K562 (cell line): Measurements from ENCODE around the gene FSTL4. TPM values are rescaled to one million over a fixed set of nuclear protein-coding genes. Genes with fewer than 3 reads are reported as not detected.

Experiments used
- ATAC-seq: fragments of 200-7000 bp; cut with Tn5 transposase; 3 replicates; pipeline ENCODE4 v1.9.1; 2020; ENCODE audit warnings: moderate library complexity
- BruUV-seq: library from RNA; stranded (reverse); fragments of 400-500 nt; replicated peaks from 2 replicates; lab custom pipeline; 2021; lab: Mats Ljungman, UMichigan
- CTCF ChIA-PET: fragments of 300-600 bp; formaldehyde crosslinking; extraction: SDS; loops from one replicate; lab custom pipeline; 2021; ENCODE audit warnings: low intra/inter-chr PET ratio; lab: Yijun Ruan, JAX
- POLR2A ChIA-PET: fragments of 300-600, 350-650 bp; sonication (Branson Sonifier 250); formaldehyde crosslinking; extraction: SDS; loops from one replicate; lab custom pipeline; 2021; ENCODE audit warnings: antibody characterized with exemption, inconsistent platforms; lab: Yijun Ruan, JAX
- DNase-seq, 4 experiments: peaks; one replicate each; pipeline versions ENCODE4 v3.0.0 to v3.0.0-alpha.2; 2011 to 2018; ENCODE audit warnings: low spot score in 3 of 4, mixed read lengths in 3 of 4; ENCODE audit errors: extremely low read depth in 1 of 4
- FAIRE-seq: peaks from 2 replicates; lab custom pipeline; 2011; peaks lifted over from hg19 to GRCh38; lab: Jason Lieb, UNC
- H2AFZ ChIP-seq: 2 replicates; pipeline ENCODE4 v1.6.0; 2011; ENCODE audit warnings: low read depth, low read length, control low read depth, inconsistent platforms
- H3K27ac ChIP-seq: fragments of 200-600 bp; 3 replicates; pipeline ENCODE4 v1.8.0; 2011; ENCODE audit warnings: low read depth, mild to moderate bottlenecking, control low read depth, inconsistent platforms, low read length, moderate library complexity, mixed read lengths; ENCODE audit errors: extremely low read depth
- H3K27me3 ChIP-seq, 2 experiments: fragments of 300-600 bp in 1 of 2; 2 replicates in 1 of 2; 3 replicates in 1 of 2; pipeline versions ENCODE4 v1.6.0 to v1.8.0; 2011; ENCODE audit warnings: inconsistent platforms in 2 of 2, low read length in 2 of 2, mild to moderate bottlenecking in 1 of 2, mixed read lengths in 1 of 2, moderate library complexity in 1 of 2; ENCODE audit not compliant: control insufficient read depth in 2 of 2, insufficient read depth in 2 of 2
- H3K36me3 ChIP-seq: fragments of 300-600 bp; 3 replicates; pipeline ENCODE4 v1.8.0; 2011; ENCODE audit warnings: mild to moderate bottlenecking, low read length, inconsistent platforms; ENCODE audit not compliant: control insufficient read depth, insufficient read depth
- H3K4me1 ChIP-seq, 2 experiments: fragments of 200-600 bp in 1 of 2; replicated peaks in 1 of 2; 2 replicates in 1 of 2; 3 replicates in 1 of 2; pipeline versions ENCODE4 v1.5.1 to v1.8.0; 2011; ENCODE audit warnings: inconsistent platforms in 2 of 2, low read length in 2 of 2, mild to moderate bottlenecking in 1 of 2, mixed read lengths in 1 of 2, moderate library complexity in 1 of 2; ENCODE audit not compliant: control insufficient read depth in 2 of 2, insufficient read depth in 2 of 2
- H3K4me2 ChIP-seq: 2 replicates; pipeline ENCODE4 v1.6.1; 2011; ENCODE audit warnings: low read length, control low read depth, inconsistent platforms, mixed read lengths; ENCODE audit not compliant: insufficient read depth
- H3K4me3 ChIP-seq: fragments of 200-600 bp; sonication (generic), shearing (Covaris generic); 2 replicates; pipeline ENCODE4 v1.5.1; 2016; ENCODE audit warnings: control low read depth, inconsistent platforms
- H3K79me2 ChIP-seq: fragments of 200-600 bp; 3 replicates; pipeline ENCODE4 v1.8.0; 2011; ENCODE audit warnings: low read length, inconsistent platforms; ENCODE audit not compliant: control insufficient read depth, insufficient read depth
- H3K9ac ChIP-seq, 2 experiments: 2 replicates each; pipeline versions ENCODE4 v1.6.0 to v1.6.1; 2011; ENCODE audit warnings: low read depth in 2 of 2, low read length in 2 of 2, control low read depth in 1 of 2, inconsistent platforms in 1 of 2, mild to moderate bottlenecking in 1 of 2, mixed read lengths in 1 of 2; ENCODE audit not compliant: insufficient read depth in 1 of 2
- H3K9me1 ChIP-seq: one replicate; pipeline ENCODE4 v1.6.0; 2011; ENCODE audit warnings: inconsistent platforms, mild to moderate bottlenecking, low read length, moderate library complexity; ENCODE audit not compliant: control insufficient read depth, insufficient read depth
- H3K9me3 ChIP-seq: replicated peaks from 2 replicates; pipeline ENCODE4 v1.5.1; 2011; ENCODE audit warnings: low read depth, low read length, inconsistent platforms; ENCODE audit not compliant: control insufficient read depth, insufficient read depth
- H4K20me1 ChIP-seq: replicated peaks from 2 replicates; pipeline ENCODE4 v1.6.1; 2011; ENCODE audit warnings: low read length, inconsistent platforms, mixed read lengths; ENCODE audit not compliant: control insufficient read depth, insufficient read depth
- CTCF ChIP-seq, 3 experiments: IDR thresholded peaks in 2 of 3; conservative IDR thresholded peaks in 1 of 3; 2 replicates each; pipeline ENCODE4 v1.5.1; 2011 to 2012; ENCODE audit warnings: low read length in 3 of 3, mild to moderate bottlenecking in 3 of 3, control low read depth in 2 of 3, improper control_type of control experiment in 1 of 3, inconsistent platforms in 1 of 3, low read depth in 1 of 3, mixed read lengths in 1 of 3, moderate library complexity in 1 of 3; ENCODE audit not compliant: insufficient read depth in 2 of 3
- POU5F1 ChIP-seq: fragments of 150-350 bp; IDR thresholded peaks from 2 replicates; pipeline ENCODE4 v1.6.1; 2014; ENCODE audit warnings: borderline replicate concordance, low read length, low read depth, mild to moderate bottlenecking; ENCODE audit not compliant: partially characterized antibody
- RAD21 ChIP-seq, 2 experiments: fragments of 250-450 bp in 1 of 2; fragments of 450-650 bp in 1 of 2; sonication (Bioruptor Pico) in 1 of 2; formaldehyde crosslinking in 1 of 2; IDR thresholded peaks in 1 of 2; conservative IDR thresholded peaks in 1 of 2; 2 replicates each; pipeline versions ENCODE4 v1.4.0 to v1.8.0; 2020 to 2022; ENCODE audit warnings: mild to moderate bottlenecking in 2 of 2, moderate library complexity in 1 of 2
- SMC3 ChIP-seq: conservative IDR thresholded peaks from 2 replicates; pipeline ENCODE4 v1.6.1; 2011; ENCODE audit warnings: low read depth, low read length, improper control_type of control experiment; ENCODE audit not compliant: insufficient read depth
- TAF15 ChIP-seq: fragments of 200-400 bp; formaldehyde crosslinking; IDR thresholded peaks from 2 replicates; pipeline ENCODE4 v1.6.1; 2017; ENCODE audit warnings: mild to moderate bottlenecking, low read depth, low read length, moderate library complexity
- XRCC4 ChIP-seq: IDR thresholded peaks from one replicate; pipeline ENCODE4 v1.6.1; 2011; ENCODE audit not compliant: insufficient read depth, insufficient read length; ENCODE audit errors: extremely low read depth
- ZNF445 ChIP-seq: fragments of 250-450 bp; sonication (Bioruptor Pico); IDR thresholded peaks from 2 replicates; pipeline ENCODE4 v1.4.0; 2020; ENCODE audit warnings: low read depth, mild to moderate bottlenecking, moderate library complexity
- WGBS: fragments of 100-300 bp; shearing (Covaris generic); methylation state at CpG from one replicate; pipeline ENCODE4 v1.1.6; 2016; ENCODE audit warnings: low coverage, mixed read lengths; ENCODE audit not compliant: insufficient coverage; ENCODE audit errors: missing lambda C conversion rate; 5-methylcytosine and 5-hydroxymethylcytosine counted together
- in situ Hi-C: fragments of 300-500 bp; cut with MboI; formaldehyde crosslinking; loops from 4 replicates; pipeline ENCODE4 v1.15.0; 2018; ENCODE audit warnings: inconsistent platforms, mixed read lengths
- intact Hi-C: fragments of 100-400 bp; cut with micrococcal nuclease; formaldehyde crosslinking; loops from 2 replicates; pipeline ENCODE4 v1.14.2; 2022
- polyA plus RNA-seq, 8 experiments: library from polyadenylated mRNA; depleted of rRNA in 4 of 8; stranded (reverse) in 5 of 8; unstranded in 3 of 8; fragments of >200 nt; fragmentation: Nextera tagmentation in 2 of 8; fragmentation: Illumina TruSeq in 1 of 8; extraction: Ambion mirVana in 2 of 8; extraction: Trizol in 1 of 8; gene quantifications; 2 replicates each; pipeline versions ENCODE4 v1.2.1 to v1.2.3, GENCODE V29; 2011 to 2014; ENCODE audit warnings: inconsistent platforms in 1 of 8, missing spikeins in 1 of 8
- total RNA-seq, 7 experiments: library from RNA; depleted of rRNA in 6 of 7; stranded (reverse); fragments of >200 nt in 6 of 7; fragmentation: Illumina TruSeq in 2 of 7; extraction: Trizol in 2 of 7; gene quantifications; 2 replicates each; pipeline versions ENCODE4 v1.2.1 to v1.2.3, GENCODE V29; 2011 to 2021; ENCODE audit warnings: low replicate concordance in 1 of 7

The FSTL4 gene
- total and polyA plus RNA-seq, 9 of the 15 experiments (the other 6 are each of a cell fraction or from before 2014, with no cell fraction given) = 0.08 to 0.18 (median 0.10) TPM; not detected in 5

DNA sequence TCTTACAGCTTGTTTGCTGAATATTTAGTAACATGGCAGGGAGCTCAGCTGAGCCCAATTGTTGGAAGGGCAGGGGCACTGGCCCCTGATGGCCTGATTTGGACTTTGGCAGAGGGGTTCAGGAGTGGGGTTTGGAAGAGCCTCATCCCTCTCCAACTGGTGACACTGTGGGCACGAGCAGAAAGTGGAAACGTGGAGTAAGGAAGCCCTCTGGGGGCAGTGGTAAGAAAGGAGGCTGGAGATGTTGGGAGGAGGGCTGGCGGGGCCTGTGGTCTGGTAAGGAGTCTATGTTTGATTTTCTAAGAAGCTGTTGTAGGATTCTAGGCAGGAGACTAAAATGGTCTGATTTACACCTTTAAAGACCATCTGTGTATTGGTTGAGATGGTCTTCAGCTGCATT lies 351.6 kb downstream of the FSTL4 start:
- H3K4me3 ChIP-seq = no peak overlapping the region
- ChIA-PET CTCF (interaction anchor here (2.0 kb wide), 1 partner anchor 150 kb away, joined by 11 read pairs; no protein-coding TSS in a partner anchor), POLR2A (interaction anchor here (1.1 to 1.6 kb wide), 2 partner anchors 12 to 21 kb away, joined by 3 to 6 read pairs; no protein-coding TSS in a partner anchor)
- no peaks in the 10 kb centered on the region for H3K4me1 ChIP-seq
- BruUV-seq = no TSS peak
- no peaks in the 10 kb centered on the region for H3K36me3 ChIP-seq
- H4K20me1 ChIP-seq = peaks cover 4% of the 10 kb centered on the region; the same call in 1 of the 2 replicates
- H3K4me2 ChIP-seq = no peak overlapping the region
- no peak overlapping the region for H3K27ac ChIP-seq
- no peak for DNase-seq
- peaks cover 15 to 70% of the 10 kb centered on the region in 2 experiments for H3K27me3 ChIP-seq
- peak; percentile 50; the same call in 2 of the 3 replicates for ATAC-seq
- FAIRE-seq = no peak
- no peak overlapping the region for H2AFZ ChIP-seq
- H3K79me2 ChIP-seq = no peaks in the 10 kb centered on the region
- no peaks in the 10 kb centered on the region for H3K9me1 ChIP-seq
- H3K9ac ChIP-seq = no peak overlapping the region
- peak in 1 of 2 experiments; percentile 56; a peak in 2 of 4 replicates for TF ChIP-seq RAD21 (CRISPR knock-in tag; conservative IDR thresholded peaks at IDR 0.05 in 1 of 2, IDR thresholded peaks at IDR 0.05 in 1 of 2)
- no peak for TF ChIP-seq POU5F1
- TF ChIP-seq XRCC4 = no peak
- peak in 2 of 3 experiments; percentile 22 to 41; a peak in 3 of 6 replicates for TF ChIP-seq CTCF (IDR thresholded peaks at IDR 0.05 in 2 of 3, conservative IDR thresholded peaks at IDR 0.05 in 1 of 3; ENCODE audit: insufficient read depth in 2 of 3, low read depth in 1 of 3, low read length in 3 of 3)
- no peak for TF ChIP-seq TAF15
- no peak for TF ChIP-seq ZNF445 (CRISPR knock-in tag)
- peak; percentile 32; the same call in 1 of the 2 replicates for TF ChIP-seq SMC3
- intact Hi-C loops = no loop called here
- WGBS = 3% methylated on average over 3 of the region's 3 CpGs
- no peaks in the 10 kb centered on the region for H3K9me3 ChIP-seq
- in situ Hi-C loops = no loop called here
